OCI-LY3 (cell line): ENCODE results near the gene CAMTA1.

Experiments
- H2AFZ ChIP-seq: fragments of 200-600, 300-600 bp; shearing (Covaris generic); 2 replicates; pipeline ENCODE4 v1.6.0; 2014; ENCODE audit warnings: antibody characterized with exemption, low read depth, low read length
- H3K27ac ChIP-seq: fragments of 200-600, 300-600 bp; sonication (generic); 2 replicates; pipeline ENCODE4 v1.5.1; 2014; ENCODE audit warnings: mild to moderate bottlenecking, low read length, moderate library complexity, mixed read lengths
- H3K27me3 ChIP-seq: fragments of 200-600, 300-600 bp; sonication (generic); 2 replicates; pipeline ENCODE4 v1.6.1; 2014; ENCODE audit warnings: low read depth, low read length, mixed read lengths
- H3K36me3 ChIP-seq: fragments of 200-600, 300-600 bp; sonication (generic); replicated peaks from 2 replicates; pipeline ENCODE3; 2014; ENCODE audit warnings: low read depth, low read length, mixed read lengths
- H3K4me1 ChIP-seq: fragments of 300-600, 200-600 bp; sonication (generic); 2 replicates; pipeline ENCODE4 v1.6.1; 2014; ENCODE audit warnings: low read length, mixed read lengths
- H3K4me2 ChIP-seq: fragments of 200-600, 300-600 bp; sonication (generic); 2 replicates; pipeline ENCODE4 v1.6.1; 2014; ENCODE audit warnings: low read length, mixed read lengths
- H3K4me3 ChIP-seq: fragments of 300-600, 200-600 bp; sonication (generic); 2 replicates; pipeline ENCODE4 v1.5.1; 2014; ENCODE audit warnings: antibody characterized with exemption, mild to moderate bottlenecking, low read length, moderate library complexity
- H3K79me2 ChIP-seq: fragments of 300-600, 200-600 bp; shearing (Covaris generic); 2 replicates; pipeline ENCODE4 v1.6.1; 2014; ENCODE audit warnings: mild to moderate bottlenecking, low read length, mixed read lengths
- H3K9ac ChIP-seq: fragments of 300-600, 200-600 bp; shearing (Covaris generic); 2 replicates; pipeline ENCODE4 v1.6.0; 2014; ENCODE audit warnings: mild to moderate bottlenecking, low read length, moderate library complexity
- H3K9me3 ChIP-seq: fragments of 200-600, 300-600 bp; shearing (Covaris generic); 2 replicates; pipeline ENCODE4 v1.6.1; 2014; ENCODE audit warnings: low read length, mixed read lengths; ENCODE audit not compliant: insufficient read depth
- H4K20me1 ChIP-seq: fragments of 200-600, 300-600 bp; sonication (generic); 2 replicates; pipeline ENCODE4 v1.6.1; 2016; ENCODE audit warnings: low read length, mixed read lengths; ENCODE audit not compliant: insufficient read depth
- EZH2phosphoT487 ChIP-seq: fragments of 200-600 bp; shearing (Covaris generic); IDR thresholded peaks from 2 replicates; pipeline ENCODE4 v1.6.1; 2018; ENCODE audit warnings: antibody characterized with exemption, mixed run types, low read depth
- TF ChIP-seq, protein P1 (sequence below): fragments of 200-600, 300-600 bp; sonication (generic); IDR thresholded peaks from 2 replicates; pipeline ENCODE4 v1.5.1; 2014; ENCODE audit warnings: antibody characterized with exemption, low read length, low read depth

Gene CAMTA1

GRCh38 chr1:7493711-7494454 lies 708.6 kb downstream of the CAMTA1 start:
- Histone ChIP-seq H3K27me3 (no peaks in the 10 kb centered on the region), H2AFZ (no peak overlapping the region), H3K36me3 (no peaks in the 10 kb centered on the region), H3K79me2 (no peaks in the 10 kb centered on the region), H3K4me3 (no peak overlapping the region), H3K9me3 (no peaks in the 10 kb centered on the region), H4K20me1 (no peaks in the 10 kb centered on the region), H3K4me1 (no peaks in the 10 kb centered on the region), H3K9ac (no peak overlapping the region), H3K27ac (no peak overlapping the region), H3K4me2 (no peak overlapping the region)
- TF ChIP-seq EZH2phosphoT487: no peak
- TF ChIP-seq, protein P1, sequence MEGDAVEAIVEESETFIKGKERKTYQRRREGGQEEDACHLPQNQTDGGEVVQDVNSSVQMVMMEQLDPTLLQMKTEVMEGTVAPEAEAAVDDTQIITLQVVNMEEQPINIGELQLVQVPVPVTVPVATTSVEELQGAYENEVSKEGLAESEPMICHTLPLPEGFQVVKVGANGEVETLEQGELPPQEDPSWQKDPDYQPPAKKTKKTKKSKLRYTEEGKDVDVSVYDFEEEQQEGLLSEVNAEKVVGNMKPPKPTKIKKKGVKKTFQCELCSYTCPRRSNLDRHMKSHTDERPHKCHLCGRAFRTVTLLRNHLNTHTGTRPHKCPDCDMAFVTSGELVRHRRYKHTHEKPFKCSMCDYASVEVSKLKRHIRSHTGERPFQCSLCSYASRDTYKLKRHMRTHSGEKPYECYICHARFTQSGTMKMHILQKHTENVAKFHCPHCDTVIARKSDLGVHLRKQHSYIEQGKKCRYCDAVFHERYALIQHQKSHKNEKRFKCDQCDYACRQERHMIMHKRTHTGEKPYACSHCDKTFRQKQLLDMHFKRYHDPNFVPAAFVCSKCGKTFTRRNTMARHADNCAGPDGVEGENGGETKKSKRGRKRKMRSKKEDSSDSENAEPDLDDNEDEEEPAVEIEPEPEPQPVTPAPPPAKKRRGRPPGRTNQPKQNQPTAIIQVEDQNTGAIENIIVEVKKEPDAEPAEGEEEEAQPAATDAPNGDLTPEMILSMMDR: no peak

DNA sequence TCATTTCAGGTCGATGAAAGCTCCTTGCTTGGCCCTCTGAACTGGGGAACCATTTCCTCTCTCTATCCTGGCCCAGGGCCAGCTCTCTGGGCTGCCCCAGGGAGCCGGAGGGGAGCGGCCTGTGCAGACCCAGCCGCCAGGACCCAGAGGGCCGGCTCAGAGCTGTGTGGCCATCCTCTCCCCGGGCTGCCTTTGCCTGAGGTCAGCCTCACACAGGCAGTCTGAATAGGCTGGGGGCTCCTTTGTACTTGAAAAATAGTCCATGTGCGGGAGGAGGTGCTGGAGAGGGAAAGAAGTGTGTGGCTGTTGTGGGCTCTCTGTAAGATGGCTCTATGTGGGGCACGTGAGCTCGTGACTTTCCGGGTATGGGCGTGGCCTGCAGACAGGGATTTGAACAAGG lies 710.7 kb downstream of the CAMTA1 start:
- Histone ChIP-seq H3K9ac (no peak overlapping the region), H3K4me3 (no peak overlapping the region), H2AFZ (no peak overlapping the region), H4K20me1 (no peaks in the 10 kb centered on the region), H3K4me1 (no peaks in the 10 kb centered on the region), H3K4me2 (no peak overlapping the region), H3K36me3 (no peaks in the 10 kb centered on the region), H3K27ac (no peak overlapping the region), H3K27me3 (no peaks in the 10 kb centered on the region), H3K79me2 (no peaks in the 10 kb centered on the region), H3K9me3 (no peaks in the 10 kb centered on the region)
- TF ChIP-seq, protein P1: no peak
- TF ChIP-seq EZH2phosphoT487: no peak

DNA sequence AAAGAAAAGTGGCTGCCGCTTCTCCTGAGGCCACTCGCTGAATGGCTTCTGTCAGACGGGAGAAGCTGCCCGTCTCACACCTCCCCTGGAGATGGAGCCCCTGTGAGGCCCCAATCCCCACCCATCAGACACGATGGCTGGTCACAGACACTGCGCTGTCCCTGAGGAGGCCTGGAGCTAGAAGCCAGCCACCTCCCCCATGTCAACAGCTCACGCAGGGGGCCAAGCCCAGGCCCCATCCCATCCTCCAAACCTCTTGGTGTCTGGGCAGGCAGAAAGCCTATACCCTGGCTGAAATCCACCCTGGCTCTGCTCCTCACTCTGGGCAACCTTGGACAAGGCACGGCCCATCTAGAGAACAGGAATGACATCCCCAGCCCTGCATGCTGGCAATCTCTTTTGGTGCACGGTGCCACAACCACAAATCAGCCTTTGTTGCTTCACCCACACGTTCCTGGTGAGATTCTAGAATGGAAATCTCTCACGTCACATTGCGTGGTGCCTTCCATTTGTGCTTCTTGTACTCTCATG lies 711.9 kb downstream of the CAMTA1 start:
- Histone ChIP-seq H2AFZ (no peak overlapping the region), H4K20me1 (no peaks in the 10 kb centered on the region), H3K79me2 (no peaks in the 10 kb centered on the region), H3K27ac (no peak overlapping the region), H3K36me3 (no peaks in the 10 kb centered on the region), H3K9me3 (no peaks in the 10 kb centered on the region), H3K27me3 (no peaks in the 10 kb centered on the region), H3K9ac (no peak overlapping the region), H3K4me3 (no peak overlapping the region), H3K4me1 (no peaks in the 10 kb centered on the region), H3K4me2 (no peak overlapping the region)
- TF ChIP-seq EZH2phosphoT487: no peak
- TF ChIP-seq, protein P1: no peak

DNA sequence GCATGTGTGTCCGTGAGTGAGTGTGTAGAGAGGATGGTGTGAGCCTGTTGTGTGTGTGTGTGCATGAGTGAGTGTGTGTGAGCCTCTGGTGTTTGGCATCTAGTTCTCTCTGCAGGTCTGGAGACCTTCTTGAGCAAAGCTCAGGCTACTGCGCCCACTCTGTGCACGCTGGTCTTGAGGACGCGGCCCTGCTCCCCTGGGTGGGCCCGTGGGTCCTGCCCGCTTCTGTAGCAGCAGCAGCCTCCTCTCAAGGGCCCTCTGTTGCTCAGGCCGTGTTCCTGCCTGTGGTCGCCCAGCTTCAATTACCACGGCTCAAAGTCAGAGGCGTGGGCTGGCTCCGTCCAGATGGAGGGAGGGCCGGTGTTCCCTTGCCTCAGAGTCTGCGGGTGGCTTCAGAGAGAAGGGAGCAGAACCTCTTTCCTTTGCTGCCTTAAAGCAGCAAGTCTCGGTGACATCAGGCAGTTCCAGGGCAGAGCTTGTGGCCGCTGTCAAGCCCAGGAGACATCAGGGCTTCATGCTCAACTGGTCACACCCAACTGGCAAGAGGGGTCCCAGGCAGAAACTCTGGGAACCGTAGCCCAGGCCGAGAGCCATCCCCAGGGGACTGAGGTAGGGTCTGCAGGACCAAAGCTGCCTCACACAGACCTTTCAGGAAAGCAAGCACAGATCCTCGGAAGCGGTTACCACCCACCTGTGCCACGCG lies 715.3 kb downstream of the CAMTA1 start:
- TF ChIP-seq EZH2phosphoT487: no peak
- TF ChIP-seq, protein P1: no peak
- no peak overlapping the region for H3K9ac ChIP-seq
- no peaks in the 10 kb centered on the region for H3K9me3 ChIP-seq
- no peaks in the 10 kb centered on the region for H3K36me3 ChIP-seq
- H3K27me3 ChIP-seq: no peaks in the 10 kb centered on the region
- H4K20me1 ChIP-seq: no peaks in the 10 kb centered on the region
- H3K4me1 ChIP-seq: peaks cover 3% of the 10 kb centered on the region; the same call in 1 of the 2 replicates
- no peak overlapping the region for H3K4me3 ChIP-seq
- H3K79me2 ChIP-seq: no peaks in the 10 kb centered on the region
- H3K4me2 ChIP-seq: no peak overlapping the region
- no peak overlapping the region for H3K27ac ChIP-seq
- no peak overlapping the region for H2AFZ ChIP-seq
